GM21526 (cell line): ENCODE measurements around the gene PHACTR1.

Experiments used
- ATAC-seq: cut with Tn5 transposase; IDR thresholded peaks from one replicate; pipeline ENCODE4 v1.9.1; 2021; ENCODE audit warnings: moderate library complexity; ENCODE audit not compliant: unreplicated experiment, low FRiP score

The PHACTR1 gene

GRCh38 chr6:13012977-13013680 is 296.6 kb downstream of the PHACTR1 start:
- ATAC-seq, result no peak

- no peak for ATAC-seq
Observed at GRCh38 chr6:13013681-13014503, 297.3 kb downstream of the PHACTR1 start.

- ATAC-seq, result no peak
Observed at GRCh38 chr6:13014504-13015378, 298.2 kb downstream of the PHACTR1 start.

- no peak for ATAC-seq
Observed at GRCh38 chr6:13015379-13015681, 298.8 kb downstream of the PHACTR1 start.

GRCh38 chr6:13024616-13025015 is 308.0 kb downstream of the PHACTR1 start:
- ATAC-seq, result no peak

- ATAC-seq, result no peak
Observed at GRCh38 chr6:13025893-13026499, 309.4 kb downstream of the PHACTR1 start.

GRCh38 chr6:13026557-13026956 is 310.0 kb downstream of the PHACTR1 start:
- no peak for ATAC-seq

- no peak for ATAC-seq
Observed at GRCh38 chr6:13027207-13027606, 310.6 kb downstream of the PHACTR1 start.

GRCh38 chr6:13030396-13030795 is 313.8 kb downstream of the PHACTR1 start:
- no peak for ATAC-seq

- no peak for ATAC-seq
Observed at GRCh38 chr6:13032566-13032965, 316.0 kb downstream of the PHACTR1 start.

- ATAC-seq, result no peak
Observed at GRCh38 chr6:13033145-13033544, 316.6 kb downstream of the PHACTR1 start.

GRCh38 chr6:13034316-13034715 is 317.7 kb downstream of the PHACTR1 start:
- no peak for ATAC-seq

- no peak for ATAC-seq
Observed at GRCh38 chr6:13035606-13036005, 319.0 kb downstream of the PHACTR1 start.

- no peak for ATAC-seq
Observed at GRCh38 chr6:13038315-13038714, 321.7 kb downstream of the PHACTR1 start.

- no peak for ATAC-seq
Observed at GRCh38 chr6:13038741-13039190, 322.2 kb downstream of the PHACTR1 start.

- no peak for ATAC-seq
Observed at GRCh38 chr6:13044390-13044789, 327.8 kb downstream of the PHACTR1 start.

- ATAC-seq, result no peak
Observed at GRCh38 chr6:13044896-13045295, 328.3 kb downstream of the PHACTR1 start.

GRCh38 chr6:13045676-13046075 is 329.1 kb downstream of the PHACTR1 start:
- no peak for ATAC-seq

GRCh38 chr6:13046084-13046483 is 329.5 kb downstream of the PHACTR1 start:
- no peak for ATAC-seq

GRCh38 chr6:13048113-13048512 is 331.5 kb downstream of the PHACTR1 start:
- no peak for ATAC-seq
